IPS DF 6.9 (cell line): ENCODE results near the gene DLK1.

Source experiments
- DNase-seq: peaks from one replicate; pipeline ENCODE4 v3.0.0-alpha.2; 2013; ENCODE audit warnings: low read depth, low spot score
- H3K27ac ChIP-seq: one replicate; pipeline ENCODE4 v1.5.1; 2013; ENCODE audit warnings: low read length, control low read depth
- H3K27me3 ChIP-seq: 2 replicates; pipeline ENCODE4 v1.6.1; 2013; ENCODE audit warnings: mild to moderate bottlenecking, low read length; ENCODE audit not compliant: control insufficient read depth, insufficient read depth
- H3K36me3 ChIP-seq: 2 replicates; pipeline ENCODE4 v1.6.1; 2013; ENCODE audit warnings: low read length; ENCODE audit not compliant: control insufficient read depth, insufficient read depth
- H3K4me1 ChIP-seq: 2 replicates; pipeline ENCODE4 v1.6.1; 2013; ENCODE audit warnings: low read length; ENCODE audit not compliant: control insufficient read depth, insufficient read depth
- H3K4me3 ChIP-seq: 2 replicates; pipeline ENCODE4 v1.5.1; 2013; ENCODE audit warnings: mild to moderate bottlenecking, low read length
- H3K9me3 ChIP-seq: 2 replicates; pipeline ENCODE4 v1.6.1; 2013; ENCODE audit warnings: low read length, inconsistent platforms; ENCODE audit not compliant: control insufficient read depth, insufficient read depth
- WGBS: extraction: QIAGEN DNeasy Blood & Tissue Kit; methylation state at CpG from one replicate; pipeline ENCODE4 v1.1.7; 2013; ENCODE audit warnings: mixed read lengths, missing lambda C conversion rate; ENCODE audit not compliant: insufficient read length, insufficient coverage; 5-methylcytosine and 5-hydroxymethylcytosine counted together

DLK1 gene

DNA sequence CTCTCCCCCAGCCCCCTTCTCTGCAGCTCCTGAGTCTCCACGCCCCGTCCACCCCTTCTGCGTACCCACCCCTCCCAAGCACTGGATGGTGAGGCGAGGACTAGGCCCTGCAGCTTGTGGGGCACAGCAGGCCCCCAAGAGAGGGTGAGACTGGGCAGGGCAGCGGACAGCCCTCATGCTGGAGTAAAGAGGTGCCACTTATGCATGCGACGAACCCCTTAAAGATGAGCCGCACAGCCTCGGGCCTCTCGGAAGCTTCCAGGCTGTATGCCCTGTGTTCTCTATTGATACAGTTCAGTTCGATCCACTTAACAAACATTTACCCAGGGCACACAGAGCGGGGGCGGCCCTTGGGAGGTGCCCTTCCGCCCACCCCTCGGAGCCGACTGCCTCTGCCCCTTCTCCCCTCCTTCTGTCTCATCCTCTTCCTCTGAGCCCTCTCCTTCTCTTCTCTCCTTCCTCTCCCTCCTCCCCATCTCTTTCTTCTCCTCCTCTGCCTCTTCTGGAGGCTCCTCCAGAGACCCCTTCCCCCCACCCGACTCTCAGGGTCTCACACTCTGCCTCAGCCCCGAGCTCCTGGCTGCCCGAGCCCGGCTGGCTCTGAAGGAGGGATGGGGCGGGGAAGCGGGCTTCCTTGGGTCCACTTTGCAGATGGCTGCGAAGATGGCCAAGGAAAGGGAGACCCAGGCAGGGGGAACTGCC, 32.7 kb upstream of the DLK1 start:
- no peaks in the 10 kb centered on the region for H3K27me3 ChIP-seq
- H3K27ac ChIP-seq: no peak overlapping the region
- H3K4me3 ChIP-seq: no peak overlapping the region
- no peaks in the 10 kb centered on the region for H3K9me3 ChIP-seq
- H3K4me1 ChIP-seq: 0 out of 2 replicates have a peak, but pooled peaks cover 2% of the 10 kb centered on the region
- H3K36me3 ChIP-seq: no peaks in the 10 kb centered on the region
- no CpG with 5 or more reads among the region's 23 CpGs for WGBS
- DNase-seq: no peak

DNA sequence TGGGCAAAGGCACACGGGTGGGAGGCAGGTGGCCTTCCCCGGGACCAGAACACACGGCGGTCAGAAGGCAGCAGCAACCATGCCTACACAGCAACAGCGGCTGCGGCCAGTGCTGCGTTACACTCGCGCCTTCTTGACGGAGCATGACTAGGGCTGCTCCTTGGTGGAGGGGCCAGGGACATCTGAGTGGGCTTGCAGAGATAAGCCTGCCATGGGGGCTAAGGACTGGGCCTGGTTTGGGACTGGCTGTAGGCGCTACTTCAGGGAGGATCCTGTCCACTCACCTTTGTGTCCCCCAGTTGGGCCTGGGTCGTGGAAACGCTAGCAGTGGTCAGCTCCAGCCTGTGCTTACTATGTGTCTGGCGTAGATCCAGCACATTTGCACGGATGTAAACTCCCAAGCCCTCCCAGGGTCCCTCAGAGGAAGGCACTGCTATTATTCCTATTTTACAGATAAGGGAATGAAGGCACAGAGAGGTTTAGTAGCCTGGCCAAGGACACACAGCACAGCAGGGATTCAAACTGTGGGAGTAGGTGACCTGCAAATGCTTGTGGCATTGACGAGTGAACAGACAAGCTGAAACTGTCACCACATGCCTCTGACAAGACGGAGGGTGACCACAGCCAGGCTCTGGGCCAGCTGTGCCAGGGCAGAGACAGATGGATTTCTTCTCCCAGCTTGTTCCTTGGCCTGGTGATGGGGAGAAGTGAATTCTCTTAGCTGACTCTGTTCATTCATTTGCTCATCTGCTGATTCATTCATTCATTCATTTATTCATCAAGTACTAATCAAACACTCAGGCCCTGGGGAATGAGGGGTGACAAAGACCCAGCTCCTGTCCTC, 31.9 kb upstream of the DLK1 start:
- Histone ChIP-seq H3K4me1 (0 out of 2 replicates have a peak, but pooled peaks cover 2% of the 10 kb centered on the region), H3K27ac (no peak overlapping the region), H3K36me3 (no peaks in the 10 kb centered on the region), H3K4me3 (no peak overlapping the region), H3K9me3 (no peaks in the 10 kb centered on the region), H3K27me3 (no peaks in the 10 kb centered on the region)
- DNase-seq: no peak
- no CpG with 5 or more reads among the region's 17 CpGs for WGBS

DNA sequence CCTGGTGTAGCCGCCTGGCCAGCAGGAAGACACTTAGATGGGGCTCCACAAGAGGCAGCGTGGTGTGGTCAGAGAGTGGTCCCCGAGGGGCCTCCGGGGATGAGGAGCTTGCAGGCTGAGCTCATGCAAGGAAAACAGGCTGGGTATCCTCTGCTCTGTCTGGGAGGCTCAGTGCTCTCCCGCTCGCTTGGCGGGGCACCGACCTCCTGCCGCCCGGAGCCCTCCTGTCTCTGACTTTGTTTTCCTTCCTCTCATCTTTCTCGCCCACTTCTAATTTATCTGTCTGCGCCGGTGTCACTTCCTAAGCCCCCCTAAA, 31.3 kb upstream of the DLK1 start:
- Histone ChIP-seq H3K4me3 (no peak overlapping the region), H3K4me1 (0 out of 2 replicates have a peak, but pooled peaks cover 2% of the 10 kb centered on the region), H3K27me3 (no peaks in the 10 kb centered on the region), H3K36me3 (no peaks in the 10 kb centered on the region), H3K9me3 (no peaks in the 10 kb centered on the region), H3K27ac (no peak overlapping the region)
- no peak for DNase-seq
- no CpG with 5 or more reads among the region's 13 CpGs for WGBS

DNA sequence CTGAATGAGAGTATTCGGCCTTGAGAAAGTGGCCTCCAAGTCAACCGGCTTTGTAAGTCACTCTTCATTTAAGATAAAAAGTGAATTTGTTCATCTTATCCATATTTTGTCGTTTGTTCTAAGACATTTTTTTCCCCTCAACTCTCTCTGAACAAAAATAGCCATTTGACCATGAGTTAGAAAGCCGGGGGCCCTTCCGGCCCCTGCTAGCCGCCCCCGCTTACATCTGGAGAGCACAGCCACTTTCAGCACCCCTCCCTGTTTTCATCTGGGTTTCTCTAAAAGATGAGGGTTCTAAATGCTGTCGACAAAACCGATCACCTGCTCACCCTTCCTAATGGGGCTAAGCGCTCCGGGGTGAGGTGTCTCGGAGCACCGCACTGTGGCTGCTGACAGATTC, 30.7 kb upstream of the DLK1 start:
- DNase-seq: no peak
- Histone ChIP-seq H3K4me1 (0 out of 2 replicates have a peak, but pooled peaks cover 2% of the 10 kb centered on the region), H3K36me3 (no peaks in the 10 kb centered on the region), H3K27ac (no peak overlapping the region), H3K4me3 (no peak overlapping the region), H3K9me3 (no peaks in the 10 kb centered on the region), H3K27me3 (no peaks in the 10 kb centered on the region)
- WGBS: no CpG with 5 or more reads among the region's 13 CpGs

DNA sequence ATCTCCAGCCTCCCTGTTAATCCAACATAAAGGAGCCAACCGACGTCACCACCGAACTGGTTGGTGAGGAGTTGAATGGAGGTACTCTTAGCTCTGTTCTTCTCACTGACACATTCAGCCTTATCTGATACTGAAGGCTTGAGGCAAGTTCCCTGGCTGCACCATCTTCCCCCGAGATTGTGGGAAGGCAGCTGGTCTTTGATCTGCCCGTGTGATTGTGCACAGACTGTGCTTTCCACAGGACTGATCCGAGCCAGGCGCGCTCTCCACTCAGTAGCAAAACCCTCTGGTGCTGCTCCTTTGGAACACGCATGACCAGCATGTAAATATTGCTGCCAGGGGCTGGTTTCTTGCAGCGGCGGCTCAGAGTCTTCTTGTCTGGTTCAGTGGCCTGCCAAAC, 30.1 kb upstream of the DLK1 start:
- H3K36me3 ChIP-seq: no peaks in the 10 kb centered on the region
- no peak for DNase-seq
- no CpG with 5 or more reads among the region's 11 CpGs for WGBS
- no peak overlapping the region for H3K27ac ChIP-seq
- H3K9me3 ChIP-seq: no peaks in the 10 kb centered on the region
- H3K27me3 ChIP-seq: no peaks in the 10 kb centered on the region
- 0 out of 2 replicates have a peak, but pooled peaks cover 2% of the 10 kb centered on the region for H3K4me1 ChIP-seq
- H3K4me3 ChIP-seq: no peak overlapping the region

DNA sequence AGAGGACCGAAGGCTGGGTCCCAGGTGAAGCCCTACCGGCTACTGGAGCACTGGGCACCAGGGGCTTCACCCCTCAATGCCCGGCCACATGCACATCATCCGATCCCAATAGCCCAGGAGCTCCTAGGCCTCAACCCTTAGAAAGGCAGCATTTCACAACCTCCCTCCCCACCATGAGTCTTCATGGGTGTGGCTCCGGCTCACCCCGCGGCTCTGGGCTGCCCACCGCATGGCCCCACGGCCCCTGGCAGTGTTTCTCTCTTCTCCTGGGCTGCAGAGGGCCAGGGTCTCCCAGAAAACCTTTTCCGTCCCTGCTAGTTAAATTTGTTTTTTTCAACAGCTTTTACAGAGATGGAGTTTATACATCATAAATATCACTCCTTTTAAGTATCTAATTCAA, 28.6 kb upstream of the DLK1 start:
- WGBS: no CpG with 5 or more reads among the region's 10 CpGs
- DNase-seq: no peak

GRCh38 chr14:100698666-100699448, 27.8 kb upstream of the DLK1 start:
- DNase-seq: no peak
- Histone ChIP-seq H3K4me3 (no peak overlapping the region), H3K4me1 (no peaks in the 10 kb centered on the region), H3K36me3 (no peaks in the 10 kb centered on the region), H3K27ac (no peak overlapping the region), H3K27me3 (no peaks in the 10 kb centered on the region), H3K9me3 (no peaks in the 10 kb centered on the region)
- no CpG with 5 or more reads among the region's 16 CpGs for WGBS

More for the DNA sequence above, 28.6 kb upstream of the DLK1 start:
- Histone ChIP-seq H3K36me3 (no peaks in the 10 kb centered on the region), H3K27ac (no peak overlapping the region), H3K4me3 (no peak overlapping the region), H3K27me3 (no peaks in the 10 kb centered on the region), H3K9me3 (no peaks in the 10 kb centered on the region), H3K4me1 (0 out of 2 replicates have a peak, but pooled peaks cover under 1% of the 10 kb centered on the region)

DNA sequence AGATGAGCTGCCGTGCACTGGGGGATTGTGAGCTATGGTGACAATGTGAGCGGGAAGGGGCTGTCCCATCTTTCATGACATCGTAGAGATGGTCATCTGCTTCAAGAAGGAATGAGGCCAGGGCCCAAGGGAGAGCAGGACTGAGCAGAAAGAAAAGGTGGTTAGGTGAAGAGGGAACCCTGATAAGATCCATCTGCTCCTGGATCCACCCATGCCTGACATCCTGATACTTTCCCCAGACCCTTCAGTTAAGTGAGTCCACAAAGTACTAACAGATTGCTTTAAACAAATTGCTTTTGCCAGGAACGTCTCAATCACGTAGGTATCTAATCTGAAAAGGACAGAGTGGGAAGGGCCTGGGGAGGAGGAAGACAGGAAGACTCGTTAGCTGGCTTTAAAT, 25.4 kb upstream of the DLK1 start:
- no peak for DNase-seq
- no CpG with 5 or more reads among the region's 6 CpGs for WGBS
- no peaks in the 10 kb centered on the region for H3K4me1 ChIP-seq
- no peaks in the 10 kb centered on the region for H3K9me3 ChIP-seq
- no peaks in the 10 kb centered on the region for H3K27me3 ChIP-seq
- H3K27ac ChIP-seq: no peak overlapping the region
- H3K4me3 ChIP-seq: no peak overlapping the region
- H3K36me3 ChIP-seq: no peaks in the 10 kb centered on the region

DNA sequence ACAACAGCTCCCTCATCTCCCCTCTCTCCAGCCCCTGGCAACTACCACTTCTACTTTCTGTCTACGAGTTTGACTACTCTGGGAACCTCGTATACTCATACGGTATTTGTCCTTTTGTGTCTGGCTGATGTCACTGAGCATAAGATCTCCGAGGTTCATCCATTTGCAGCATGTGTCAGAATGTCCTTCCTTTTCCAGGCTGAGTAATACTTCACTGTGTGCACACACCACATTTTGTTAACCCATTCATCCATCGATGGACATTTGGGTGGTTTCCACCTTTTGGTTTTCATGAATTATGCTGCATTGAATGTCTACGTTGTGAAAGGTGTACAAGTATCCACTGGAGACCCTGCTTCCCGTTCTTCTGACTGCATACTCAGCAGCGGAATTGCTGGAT, 24.1 kb upstream of the DLK1 start:
- DNase-seq: no peak
- no peaks in the 10 kb centered on the region for H3K27me3 ChIP-seq

More for the DNA sequence above, 24.1 kb upstream of the DLK1 start:
- no peak overlapping the region for H3K4me3 ChIP-seq
- no peak overlapping the region for H3K27ac ChIP-seq
- no peaks in the 10 kb centered on the region for H3K36me3 ChIP-seq
- no peaks in the 10 kb centered on the region for H3K4me1 ChIP-seq
- no CpG with 5 or more reads among the region's 8 CpGs for WGBS
- H3K9me3 ChIP-seq: no peaks in the 10 kb centered on the region
